K562 (cell line): ENCODE data around the gene PI16. TPM values are rescaled to one million over a fixed set of nuclear protein-coding genes. Genes with fewer than 3 reads are reported as not detected.

ENCODE experiments used
- CBX8 ChIP-seq: fragments of 200-600 bp; sonication (generic); IDR thresholded peaks from 2 replicates; pipeline ENCODE4 v1.6.1; 2012; ENCODE audit warnings: borderline replicate concordance, mixed run types, low read depth, mild to moderate bottlenecking, moderate library complexity, mixed read lengths, low read length, control low read depth, inconsistent platforms; ENCODE audit not compliant: poor library complexity, severe bottlenecking; ENCODE audit errors: extremely low read depth
- CCNT2 ChIP-seq: IDR thresholded peaks from 2 replicates; pipeline ENCODE4 v1.6.1; 2011; ENCODE audit warnings: borderline replicate concordance, low read depth, mild to moderate bottlenecking, moderate library complexity, mixed read lengths, low read length; ENCODE audit not compliant: insufficient read length; ENCODE audit errors: extremely low read depth
- CREM ChIP-seq: IDR thresholded peaks from 2 replicates; pipeline ENCODE4 v1.6.1; 2014; ENCODE audit warnings: antibody characterized with exemption, low read depth
- FIP1L1 ChIP-seq: fragments of 200-400 bp; formaldehyde crosslinking; IDR thresholded peaks from 2 replicates; pipeline ENCODE4 v1.6.1; 2018; ENCODE audit warnings: mild to moderate bottlenecking, low read depth, low read length; ENCODE audit not compliant: poor library complexity, severe bottlenecking
- FOXM1 ChIP-seq, 2 experiments: fragments of 450-650 bp in 1 of 2; sonication (generic) in 1 of 2; formaldehyde crosslinking in 1 of 2; IDR thresholded peaks; 2 replicates each; pipeline versions ENCODE4 v1.6.1 to v1.9.0; 2017 to 2022; ENCODE audit warnings: low read depth in 2 of 2, mild to moderate bottlenecking in 2 of 2, missing genetic modification reagents in 1 of 2, moderate library complexity in 1 of 2
- GATAD2A ChIP-seq: fragments of 450-650 bp; IDR thresholded peaks from 2 replicates; pipeline ENCODE4 v1.6.1; 2017
- HSF4 ChIP-seq: fragments of 250-450 bp; sonication (Bioruptor Pico); IDR thresholded peaks from 2 replicates; pipeline ENCODE4 v2.1.2; 2022; ENCODE audit warnings: mild to moderate bottlenecking, moderate library complexity, borderline replicate concordance
- KAT2B ChIP-seq: IDR thresholded peaks from one replicate; pipeline ENCODE4 v1.6.1; 2012; ENCODE audit warnings: low read depth, mild to moderate bottlenecking, control low read depth, inconsistent platforms, low read length, moderate library complexity
- PHF20 ChIP-seq: fragments of 450-650 bp; IDR thresholded peaks from 2 replicates; pipeline ENCODE4 v1.6.1; 2018; ENCODE audit not compliant: partially characterized antibody
- SMARCE1 ChIP-seq: fragments of 450-650 bp; IDR thresholded peaks from 2 replicates; pipeline ENCODE4 v1.7.1; 2016; ENCODE audit warnings: mild to moderate bottlenecking
- TEAD4 ChIP-seq, 2 experiments: sonication (generic) in 1 of 2; formaldehyde crosslinking in 1 of 2; IDR thresholded peaks; 2 replicates each; pipeline versions ENCODE4 v1.6.1 to v1.8.0; 2012 to 2022; ENCODE audit warnings: borderline replicate concordance in 1 of 2, inconsistent platforms in 1 of 2, low read length in 1 of 2, mild to moderate bottlenecking in 1 of 2, missing genetic modification reagents in 1 of 2
- USF2 ChIP-seq: sonication (generic); formaldehyde crosslinking; IDR thresholded peaks from 2 replicates; pipeline ENCODE4 v1.5.0; 2020; ENCODE audit warnings: missing genetic modification reagents
- XRCC4 ChIP-seq: IDR thresholded peaks from one replicate; pipeline ENCODE4 v1.6.1; 2011; ENCODE audit not compliant: insufficient read depth, insufficient read length; ENCODE audit errors: extremely low read depth
- ZNF23 ChIP-seq: fragments of 250-450 bp; sonication (Bioruptor Pico); IDR thresholded peaks from 2 replicates; pipeline ENCODE4 v1.4.0; 2020; ENCODE audit warnings: mild to moderate bottlenecking
- ZNF639 ChIP-seq, 2 experiments: fragments of 200-800 bp in 1 of 2; sonication (Bioruptor generic) in 1 of 2; sonication (generic) in 1 of 2; formaldehyde crosslinking in 1 of 2; IDR thresholded peaks in 1 of 2; conservative IDR thresholded peaks in 1 of 2; 2 replicates each; pipeline versions ENCODE4 v1.5.0 to v1.6.1; 2016 to 2020; ENCODE audit warnings: missing compliant biosample characterization in 1 of 2, missing genetic modification characterization in 1 of 2, missing genetic modification reagents in 1 of 2
- polyA plus RNA-seq, 8 experiments: library from polyadenylated mRNA; depleted of rRNA in 4 of 8; stranded (reverse) in 5 of 8; unstranded in 3 of 8; fragments of >200 nt; fragmentation: Nextera tagmentation in 2 of 8; fragmentation: Illumina TruSeq in 1 of 8; extraction: Ambion mirVana in 2 of 8; extraction: Trizol in 1 of 8; gene quantifications; 2 replicates each; pipeline versions ENCODE4 v1.2.1 to v1.2.3, GENCODE V29; 2011 to 2014; ENCODE audit warnings: inconsistent platforms in 1 of 8, missing spikeins in 1 of 8
- total RNA-seq, 7 experiments: library from RNA; depleted of rRNA in 6 of 7; stranded (reverse); fragments of >200 nt in 6 of 7; fragmentation: Illumina TruSeq in 2 of 7; extraction: Trizol in 2 of 7; gene quantifications; 2 replicates each; pipeline versions ENCODE4 v1.2.1 to v1.2.3, GENCODE V29; 2011 to 2021; ENCODE audit warnings: low replicate concordance in 1 of 7

PI16 gene
- total and polyA plus RNA-seq, 9 of the 15 experiments (the other 6 are each of a cell fraction or from before 2014, with no cell fraction given) = 0.06 to 0.18 TPM; not detected in 7

GRCh38 chr6:36985808-36986703 is 31.5 kb downstream of the PI16 start, which contains the start of gene MTCH1 (continued):
- TF ChIP-seq ZNF639 (CRISPR knock-in tag; conservative IDR thresholded peaks at IDR 0.05 in 1 of 2, IDR thresholded peaks at IDR 0.05 in 1 of 2) (peak in 1 of 2 experiments; percentile 61; a peak in 1 of 4 replicates), KAT2B (no peak), SMARCE1 (no peak), CBX8 (no peak), CREM (peak; percentile 87), HSF4 (CRISPR knock-in tag) (no peak), FOXM1 (IDR thresholded peaks at IDR 0.05; ENCODE audit: low read depth) (no peak), FOXM1 (CRISPR knock-in tag; IDR thresholded peaks at IDR 0.05; ENCODE audit: low read depth) (peak; percentile 91), GATAD2A (0 out of 2 replicates have a peak, but pooled peaks have one; percentile 50), USF2 (CRISPR knock-in tag) (peak; percentile 97), XRCC4 (no peak), FIP1L1 (peak; percentile 92), ZNF23 (CRISPR knock-in tag) (no peak), PHF20 (peak; percentile 45), TEAD4 (IDR thresholded peaks at IDR 0.05; ENCODE audit: low read length) (no peak; the same call in 1 of the 2 replicates), TEAD4 (CRISPR knock-in tag; IDR thresholded peaks at IDR 0.05; ENCODE audit: borderline replicate concordance) (no peak), CCNT2 (peak; percentile 97)
